A549 (cell line): Measurements from ENCODE around the gene COL5A1.

Experiments used
- CHD2 ChIP-seq: fragments of 150-350 bp; IDR thresholded peaks from 2 replicates; pipeline ENCODE4 v1.6.1; 2014; ENCODE audit warnings: low read length; ENCODE audit not compliant: partially characterized antibody
- CTCF ChIP-seq: fragments of >200 bp; sonication (Bioruptor Twin); formaldehyde crosslinking; IDR thresholded peaks from 3 replicates; pipeline ENCODE4 v1.5.1; 2016
- ELK1 ChIP-seq: fragments of 150-350 bp; IDR thresholded peaks from 2 replicates; pipeline ENCODE4 v1.6.1; 2014; ENCODE audit warnings: low read depth, mild to moderate bottlenecking, low read length
- EP300 ChIP-seq, 2 experiments: fragments of >200 bp; sonication (Bioruptor Twin); formaldehyde crosslinking; IDR thresholded peaks; 2 replicates in 1 of 2; 3 replicates in 1 of 2; pipeline ENCODE4 v1.6.1; 2016 to 2017
- JUN ChIP-seq, 2 experiments: fragments of >200 bp; sonication (Bioruptor Twin); formaldehyde crosslinking; IDR thresholded peaks; 2 replicates in 1 of 2; 3 replicates in 1 of 2; pipeline ENCODE4 v1.6.1; 2016 to 2017
- MAFK ChIP-seq: fragments of 450-650 bp; IDR thresholded peaks from 2 replicates; pipeline ENCODE4 v1.6.1; 2014; ENCODE audit not compliant: partially characterized antibody
- POLR2A ChIP-seq: IDR thresholded peaks from 2 replicates; pipeline ENCODE4 v1.6.1; 2012; ENCODE audit warnings: mild to moderate bottlenecking, low read length

DNA sequence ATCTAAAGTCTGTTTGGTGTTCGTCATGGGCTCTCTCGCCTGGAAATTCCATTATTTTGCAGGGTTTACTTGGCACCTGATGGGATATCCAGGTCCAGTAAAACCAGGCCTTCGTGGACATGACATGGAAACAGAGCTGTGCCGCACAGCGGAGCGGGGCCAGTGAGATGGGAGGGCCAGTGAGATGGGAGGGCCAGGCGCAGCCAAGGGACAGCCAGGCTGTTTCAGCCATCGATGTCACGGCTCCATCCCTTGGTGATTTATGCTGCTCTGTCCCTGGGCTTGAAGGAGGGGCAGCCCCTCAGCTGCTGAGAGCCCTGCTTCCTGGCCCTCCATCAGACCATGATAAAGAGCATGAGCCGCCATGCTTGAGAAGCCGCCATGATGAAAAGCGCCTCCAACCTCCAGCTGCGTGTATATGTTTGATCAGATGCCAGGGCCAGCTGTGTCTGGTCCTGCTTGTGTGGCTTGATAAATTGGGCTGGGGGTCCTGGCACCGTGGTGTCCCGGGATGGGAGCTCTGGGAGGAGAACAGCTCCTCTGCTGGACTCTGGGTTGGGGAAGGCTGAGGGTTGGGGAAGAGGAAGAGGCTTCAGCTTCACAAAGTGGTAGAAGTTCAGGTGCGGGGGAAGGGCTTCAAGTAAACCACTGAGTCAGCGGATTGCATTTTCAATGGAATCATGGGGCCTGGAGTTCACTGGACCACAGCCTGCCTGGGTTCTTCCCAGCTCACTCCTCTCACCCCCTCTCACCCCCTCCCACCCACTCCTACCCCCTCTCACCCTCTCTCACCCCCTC is 6.1 kb upstream of the COL5A1 start:
- no peak for TF ChIP-seq CTCF
- no peak for TF ChIP-seq POLR2A
- no peak for TF ChIP-seq EP300 (IDR thresholded peaks at IDR 0.05)
- no peak for TF ChIP-seq CHD2
- no peak for TF ChIP-seq JUN (IDR thresholded peaks at IDR 0.05)
- no peak for TF ChIP-seq ELK1
- peak; percentile 58 for TF ChIP-seq MAFK
